Loucy (cell line): ENCODE results near the gene TAS2R3.

Experiments
- H2AFZ ChIP-seq: fragments of 200-600 bp; sonication (generic); 2 replicates; pipeline ENCODE4 v1.6.0; 2016; ENCODE audit warnings: antibody characterized with exemption, mild to moderate bottlenecking, low read length, moderate library complexity
- H3F3A ChIP-seq: fragments of 200-600 bp; 2 replicates; pipeline ENCODE4 v1.6.0; 2016; ENCODE audit warnings: antibody characterized with exemption, low read depth, mild to moderate bottlenecking
- H3K27me3 ChIP-seq: fragments of 200-600 bp; sonication (generic); 2 replicates; pipeline ENCODE4 v1.6.1; 2014; ENCODE audit warnings: low read length, mild to moderate bottlenecking; ENCODE audit not compliant: insufficient read depth, poor library complexity, severe bottlenecking
- H3K36me3 ChIP-seq: fragments of 200-600 bp; sonication (generic); 2 replicates; pipeline ENCODE4 v1.6.1; 2016; ENCODE audit warnings: low read length; ENCODE audit not compliant: insufficient read depth
- H3K4me1 ChIP-seq: fragments of 200-600 bp; sonication (generic); 2 replicates; pipeline ENCODE4 v1.5.1; 2014; ENCODE audit warnings: low read length, mild to moderate bottlenecking; ENCODE audit not compliant: insufficient read depth, poor library complexity, severe bottlenecking
- H3K4me2 ChIP-seq: fragments of 200-600 bp; sonication (generic); 2 replicates; pipeline ENCODE4 v1.6.0; 2014; ENCODE audit warnings: antibody characterized with exemption, low read length, low read depth, mild to moderate bottlenecking; ENCODE audit not compliant: poor library complexity, severe bottlenecking
- H3K4me3 ChIP-seq: fragments of 200-600 bp; sonication (generic); 2 replicates; pipeline ENCODE4 v1.5.1; 2014; ENCODE audit warnings: low read length, mild to moderate bottlenecking, mixed read lengths; ENCODE audit not compliant: poor library complexity, severe bottlenecking
- H3K79me2 ChIP-seq: fragments of 200-600 bp; sonication (generic); 2 replicates; pipeline ENCODE4 v1.6.1; 2014; ENCODE audit warnings: low read length; ENCODE audit not compliant: insufficient read depth
- H3K9ac ChIP-seq: fragments of 200-600 bp; sonication (generic); 2 replicates; pipeline ENCODE4 v1.6.0; 2014; ENCODE audit warnings: mild to moderate bottlenecking, low read depth, low read length, moderate library complexity; ENCODE audit not compliant: poor library complexity, severe bottlenecking
- H3K9me2 ChIP-seq: fragments of 200-600 bp; sonication (generic); replicated peaks from 2 replicates; pipeline ENCODE4 v1.6.1; 2016; ENCODE audit warnings: low read depth, low read length, mixed read lengths
- H3K9me3 ChIP-seq: fragments of 200-600 bp; sonication (generic); 2 replicates; pipeline ENCODE4 v1.6.1; 2014; ENCODE audit warnings: mild to moderate bottlenecking, antibody characterized with exemption, low read length, low read depth; ENCODE audit not compliant: insufficient read depth
- H4K20me1 ChIP-seq: fragments of 200-600 bp; sonication (generic); 2 replicates; pipeline ENCODE4 v1.6.0; 2014; ENCODE audit warnings: antibody characterized with exemption, low read length, mild to moderate bottlenecking; ENCODE audit not compliant: insufficient read depth, poor library complexity, severe bottlenecking
- EZH2phosphoT487 ChIP-seq: fragments of 200-600 bp; IDR thresholded peaks from 2 replicates; pipeline ENCODE4 v1.6.1; 2018; ENCODE audit warnings: antibody characterized with exemption, mild to moderate bottlenecking, moderate library complexity, borderline replicate concordance
- TF ChIP-seq, protein P1 (sequence below): fragments of 200-600 bp; sonication (generic); conservative IDR thresholded peaks from 2 replicates; pipeline ENCODE4 v1.5.1; 2014; ENCODE audit warnings: mild to moderate bottlenecking, antibody characterized with exemption, low read length

TAS2R3 gene

GRCh38 chr7:141715794-141716689 lies 47.9 kb upstream of the TAS2R3 start:
- no peak overlapping the region for H3K4me3 ChIP-seq
- H3F3A ChIP-seq, result no peaks in the 10 kb centered on the region
- no peaks in the 10 kb centered on the region for H3K9me3 ChIP-seq
- no peaks in the 10 kb centered on the region for H3K36me3 ChIP-seq
- H3K9ac ChIP-seq, result no peak overlapping the region
- no peaks in the 10 kb centered on the region for H3K27me3 ChIP-seq
- no peaks in the 10 kb centered on the region for H3K4me1 ChIP-seq
- H3K9me2 ChIP-seq, result no peaks in the 10 kb centered on the region
- no peaks in the 10 kb centered on the region for H3K79me2 ChIP-seq
- no peaks in the 10 kb centered on the region for H4K20me1 ChIP-seq
- H2AFZ ChIP-seq, result no peak overlapping the region
- no peak overlapping the region for H3K4me2 ChIP-seq
- no peak for TF ChIP-seq EZH2phosphoT487
- TF ChIP-seq, protein P1, sequence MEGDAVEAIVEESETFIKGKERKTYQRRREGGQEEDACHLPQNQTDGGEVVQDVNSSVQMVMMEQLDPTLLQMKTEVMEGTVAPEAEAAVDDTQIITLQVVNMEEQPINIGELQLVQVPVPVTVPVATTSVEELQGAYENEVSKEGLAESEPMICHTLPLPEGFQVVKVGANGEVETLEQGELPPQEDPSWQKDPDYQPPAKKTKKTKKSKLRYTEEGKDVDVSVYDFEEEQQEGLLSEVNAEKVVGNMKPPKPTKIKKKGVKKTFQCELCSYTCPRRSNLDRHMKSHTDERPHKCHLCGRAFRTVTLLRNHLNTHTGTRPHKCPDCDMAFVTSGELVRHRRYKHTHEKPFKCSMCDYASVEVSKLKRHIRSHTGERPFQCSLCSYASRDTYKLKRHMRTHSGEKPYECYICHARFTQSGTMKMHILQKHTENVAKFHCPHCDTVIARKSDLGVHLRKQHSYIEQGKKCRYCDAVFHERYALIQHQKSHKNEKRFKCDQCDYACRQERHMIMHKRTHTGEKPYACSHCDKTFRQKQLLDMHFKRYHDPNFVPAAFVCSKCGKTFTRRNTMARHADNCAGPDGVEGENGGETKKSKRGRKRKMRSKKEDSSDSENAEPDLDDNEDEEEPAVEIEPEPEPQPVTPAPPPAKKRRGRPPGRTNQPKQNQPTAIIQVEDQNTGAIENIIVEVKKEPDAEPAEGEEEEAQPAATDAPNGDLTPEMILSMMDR, result no peak

DNA sequence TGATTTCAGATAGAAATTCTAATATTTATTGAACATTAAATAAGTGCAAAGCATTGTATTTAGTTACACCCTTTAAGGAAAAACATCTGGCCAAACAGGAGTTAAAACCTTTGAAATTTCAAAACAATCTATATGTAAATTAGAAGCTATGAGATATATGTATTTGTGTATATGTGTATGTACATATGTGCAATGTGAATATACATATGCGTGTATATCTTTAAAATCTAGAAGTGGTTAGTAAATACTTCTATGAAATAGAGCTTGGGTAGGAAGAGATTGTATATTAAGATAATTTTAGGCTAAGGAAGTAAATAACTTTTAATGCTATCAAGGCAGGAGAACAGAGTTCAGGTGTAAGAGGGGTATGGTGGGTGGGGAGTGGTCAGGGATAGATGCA lies 46.4 kb upstream of the TAS2R3 start:
- H3K9me3 ChIP-seq, result no peaks in the 10 kb centered on the region
- H3K27me3 ChIP-seq, result no peaks in the 10 kb centered on the region
- H3K9ac ChIP-seq, result no peak overlapping the region
- H3K4me3 ChIP-seq, result no peak overlapping the region
- H3K4me2 ChIP-seq, result no peak overlapping the region
- H2AFZ ChIP-seq, result no peak overlapping the region
- H3K4me1 ChIP-seq, result no peaks in the 10 kb centered on the region
- no peaks in the 10 kb centered on the region for H4K20me1 ChIP-seq
- H3F3A ChIP-seq, result no peaks in the 10 kb centered on the region
- no peaks in the 10 kb centered on the region for H3K79me2 ChIP-seq
- no peaks in the 10 kb centered on the region for H3K36me3 ChIP-seq
- no peaks in the 10 kb centered on the region for H3K9me2 ChIP-seq
- TF ChIP-seq, protein P1, result no peak
- TF ChIP-seq EZH2phosphoT487, result no peak

DNA sequence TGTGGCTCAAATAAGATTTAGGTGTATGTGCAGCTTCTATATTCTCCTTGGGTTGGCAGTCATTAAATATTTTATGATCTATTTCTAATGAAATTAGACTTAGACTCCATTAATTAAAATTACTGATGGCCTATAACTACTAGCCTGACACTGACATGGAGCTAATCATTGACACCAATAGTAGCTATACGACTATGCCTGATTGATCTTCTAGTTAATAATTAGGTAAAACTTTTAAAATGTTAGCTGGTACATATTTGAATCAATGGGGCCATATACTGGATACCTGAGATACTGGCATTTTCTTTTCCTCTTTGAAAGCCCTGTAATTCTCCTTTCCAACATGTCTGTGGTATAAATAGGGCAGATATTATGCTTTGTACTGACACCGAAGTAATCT lies 41.4 kb upstream of the TAS2R3 start:
- Histone ChIP-seq H2AFZ (no peak overlapping the region), H3K36me3 (no peaks in the 10 kb centered on the region), H3K4me3 (no peak overlapping the region), H3K9ac (no peak overlapping the region), H3K9me3 (no peaks in the 10 kb centered on the region), H3K79me2 (no peaks in the 10 kb centered on the region), H3K4me2 (no peak overlapping the region), H3K4me1 (no peaks in the 10 kb centered on the region), H3K27me3 (no peaks in the 10 kb centered on the region), H3F3A (no peaks in the 10 kb centered on the region), H3K9me2 (no peaks in the 10 kb centered on the region), H4K20me1 (no peaks in the 10 kb centered on the region)
- TF ChIP-seq EZH2phosphoT487, result no peak
- TF ChIP-seq, protein P1, result no peak
